Caco-2 (cell line): ENCODE measurements around the gene AP4E1. TPM values are rescaled to one million over a fixed set of nuclear protein-coding genes. Genes with fewer than 3 reads are reported as not detected.

Source experiments
- BruUV-seq: library from RNA; stranded (reverse); fragments of 400-500 nt; replicated peaks from 2 replicates; lab custom pipeline; 2021; lab: Mats Ljungman, UMichigan
- CTCF ChIA-PET: fragments of 300-600 bp; sonication (Branson Sonifier 250); formaldehyde crosslinking; loops from one replicate; lab custom pipeline; 2022; ENCODE audit warnings: antibody characterized with exemption; lab: Charles Lee
- POLR2A ChIA-PET: fragments of 300-600 bp; sonication (Branson Sonifier 250); formaldehyde crosslinking; loops from one replicate; lab custom pipeline; 2022; ENCODE audit warnings: antibody characterized with exemption; lab: Charles Lee
- DNase-seq, 2 experiments: peaks; one replicate each; pipeline versions ENCODE4 v3.0.0 to v3.0.0-alpha.2; 2020 to 2022
- H3K27me3 ChIP-seq: replicated peaks from 2 replicates; pipeline ENCODE4 v1.6.0; 2011; ENCODE audit warnings: low read length; ENCODE audit not compliant: control insufficient read depth, insufficient read depth
- H3K36me3 ChIP-seq: 2 replicates; pipeline ENCODE4 v1.5.1; 2011; ENCODE audit warnings: low read length; ENCODE audit not compliant: control insufficient read depth, insufficient read depth
- H3K4me1 ChIP-seq: fragments of 250-450 bp; sonication (Bioruptor Pico); 2 replicates; pipeline ENCODE4 v1.5.1; 2020; ENCODE audit warnings: mild to moderate bottlenecking
- H3K4me3 ChIP-seq: 2 replicates; pipeline ENCODE4 v1.5.1; 2011; ENCODE audit warnings: low read depth, mild to moderate bottlenecking, control low read depth, low read length
- H3K9me3 ChIP-seq: fragments of 250-450 bp; sonication (Bioruptor Pico); 2 replicates; pipeline ENCODE4 v1.5.1; 2020; ENCODE audit warnings: mild to moderate bottlenecking, moderate library complexity
- H3K27ac Mint-ChIP-seq: one replicate; pipeline ENCODE4 v1.8.0; 2022; ENCODE audit warnings: mixed read lengths; ENCODE audit not compliant: unreplicated experiment
- H3K27me3 Mint-ChIP-seq: one replicate; pipeline ENCODE4 v1.8.0; 2022; ENCODE audit warnings: mixed read lengths; ENCODE audit not compliant: insufficient read depth, unreplicated experiment
- H3K36me3 Mint-ChIP-seq: one replicate; pipeline ENCODE4 v1.8.0; 2022; ENCODE audit warnings: mild to moderate bottlenecking, mixed read lengths; ENCODE audit not compliant: insufficient read depth, unreplicated experiment
- H3K4me1 Mint-ChIP-seq: one replicate; pipeline ENCODE4 v1.8.0; 2022; ENCODE audit warnings: low read depth, mixed read lengths; ENCODE audit not compliant: unreplicated experiment
- H3K4me3 Mint-ChIP-seq: one replicate; pipeline ENCODE4 v1.8.0; 2022; ENCODE audit warnings: mild to moderate bottlenecking, moderate library complexity, mixed read lengths; ENCODE audit not compliant: unreplicated experiment
- H3K9me3 Mint-ChIP-seq: one replicate; pipeline ENCODE4 v1.8.0; 2022; ENCODE audit warnings: mixed read lengths; ENCODE audit not compliant: unreplicated experiment
- CTCF ChIP-seq, 2 experiments: fragments of 200-600 bp in 1 of 2; IDR thresholded peaks; 1 replicate in 1 of 2; 2 replicates in 1 of 2; pipeline versions ENCODE4 v1.5.1 to v1.8.0; 2011 to 2022; ENCODE audit warnings: antibody characterized with exemption in 1 of 2, control low read depth in 1 of 2, inconsistent platforms in 1 of 2, low read depth in 1 of 2, low read length in 1 of 2, mild to moderate bottlenecking in 1 of 2, moderate library complexity in 1 of 2; ENCODE audit not compliant: insufficient read depth in 1 of 2, severe bottlenecking in 1 of 2, unreplicated experiment in 1 of 2
- intact Hi-C: fragments of 100-400 bp; cut with micrococcal nuclease; formaldehyde crosslinking; loops from one replicate; pipeline ENCODE4 v1.10.0; 2022; ENCODE audit not compliant: unreplicated experiment
- total RNA-seq: library from RNA; stranded (reverse); gene quantifications from 2 replicates; pipeline ENCODE4 v1.2.3, GENCODE V29; 2022

AP4E1 gene
- total RNA-seq, 1 experiment from 2014 or later = 15.9 TPM

- DNase-seq = no peak
- BruUV-seq = no TSS peak
- CTCF ChIA-PET = no interaction called here
- POLR2A ChIA-PET = no interaction called here
- Mint-ChIP-seq H3K27ac (no peak overlapping the region), H3K27me3 (no peaks in the 10 kb centered on the region), H3K36me3 (peaks cover 5% of the 10 kb centered on the region), H3K4me1 (no peaks in the 10 kb centered on the region), H3K9me3 (no peaks in the 10 kb centered on the region), H3K4me3 (no peak overlapping the region)
- TF ChIP-seq CTCF (IDR thresholded peaks at IDR 0.05; ENCODE audit: insufficient read depth in 1 of 2, low read depth in 1 of 2, low read length in 1 of 2, severe bottlenecking in 1 of 2, unreplicated experiment in 1 of 2) = no peak
- Histone ChIP-seq H3K36me3 (no peaks in the 10 kb centered on the region), H3K4me3 (no peak overlapping the region), H3K4me1 (no peaks in the 10 kb centered on the region), H3K9me3 (no peaks in the 10 kb centered on the region), H3K27me3 (no peaks in the 10 kb centered on the region)
- intact Hi-C loops = no loop called here
These were observed 137.5 kb downstream of the AP4E1 start for GRCh38 chr15:51046016-51046415.

GRCh38 chr15:51046799-51047449 lies 138.4 kb downstream of the AP4E1 start:
- CTCF ChIA-PET = no interaction called here
- POLR2A ChIA-PET = no interaction called here
- Mint-ChIP-seq H3K27ac (no peak overlapping the region), H3K36me3 (peaks cover 5% of the 10 kb centered on the region), H3K27me3 (no peaks in the 10 kb centered on the region), H3K4me3 (no peak overlapping the region), H3K9me3 (no peaks in the 10 kb centered on the region), H3K4me1 (no peaks in the 10 kb centered on the region)
- no peaks in the 10 kb centered on the region for H3K9me3 ChIP-seq
- no peaks in the 10 kb centered on the region for H3K27me3 ChIP-seq
- no TSS peak for BruUV-seq
- no peak overlapping the region for H3K4me3 ChIP-seq
- intact Hi-C loops = no loop called here
- H3K36me3 ChIP-seq = no peaks in the 10 kb centered on the region
- no peak for DNase-seq
- H3K4me1 ChIP-seq = no peaks in the 10 kb centered on the region
- TF ChIP-seq CTCF (IDR thresholded peaks at IDR 0.05; ENCODE audit: insufficient read depth in 1 of 2, low read depth in 1 of 2, low read length in 1 of 2, severe bottlenecking in 1 of 2, unreplicated experiment in 1 of 2) = no peak

GRCh38 chr15:51048308-51048707 lies 139.8 kb downstream of the AP4E1 start:
- Mint-ChIP-seq H3K4me1 (no peaks in the 10 kb centered on the region), H3K9me3 (no peaks in the 10 kb centered on the region), H3K27ac (no peak overlapping the region), H3K27me3 (no peaks in the 10 kb centered on the region), H3K4me3 (no peak overlapping the region), H3K36me3 (peaks cover 5% of the 10 kb centered on the region)
- no peaks in the 10 kb centered on the region for H3K4me1 ChIP-seq
- no peak overlapping the region for H3K4me3 ChIP-seq
- H3K36me3 ChIP-seq = no peaks in the 10 kb centered on the region
- no peaks in the 10 kb centered on the region for H3K9me3 ChIP-seq
- TF ChIP-seq CTCF (IDR thresholded peaks at IDR 0.05; ENCODE audit: insufficient read depth in 1 of 2, low read depth in 1 of 2, low read length in 1 of 2, severe bottlenecking in 1 of 2, unreplicated experiment in 1 of 2) = no peak
- no peak for DNase-seq
- no peaks in the 10 kb centered on the region for H3K27me3 ChIP-seq
- intact Hi-C loops = no loop called here
- CTCF ChIA-PET = interaction anchor here (0.6 kb wide), 1 partner anchor 1160 kb away, joined by 5 read pairs; no protein-coding TSS in a partner anchor
- no TSS peak for BruUV-seq
- POLR2A ChIA-PET = no interaction called here
